Keratinocyte (primary cell): ENCODE measurements around the gene LYVE1. TPM values are rescaled to one million over a fixed set of nuclear protein-coding genes. Genes with fewer than 3 reads are reported as not detected.

Experiments
- DNase-seq: peaks from one replicate; pipeline ENCODE4 v3.0.0-alpha.2; 2011; ENCODE audit warnings: low read depth, missing footprints, low spot score
- FAIRE-seq: peaks from 2 replicates; lab custom pipeline; 2011; peaks lifted over from hg19 to GRCh38; lab: Jason Lieb, UNC
- H2AFZ ChIP-seq: 2 replicates; pipeline ENCODE4 v1.6.0; 2012; ENCODE audit warnings: low read length, control low read depth, inconsistent platforms; ENCODE audit not compliant: control insufficient read depth
- H3K27ac ChIP-seq: 2 replicates; pipeline ENCODE4 v1.5.1; 2011; ENCODE audit warnings: low read length; ENCODE audit not compliant: control insufficient read depth, insufficient read depth
- H3K27me3 ChIP-seq: 3 replicates; pipeline ENCODE4 v1.6.0; 2011; ENCODE audit warnings: low read length; ENCODE audit not compliant: control insufficient read depth, insufficient read depth; ENCODE audit errors: extremely low read depth
- H3K36me3 ChIP-seq, 2 experiments: 2 replicates in 1 of 2; 3 replicates in 1 of 2; pipeline ENCODE4 v1.5.1; 2011; ENCODE audit warnings: low read length in 2 of 2, mild to moderate bottlenecking in 1 of 2; ENCODE audit not compliant: control insufficient read depth in 2 of 2, insufficient read depth in 2 of 2; ENCODE audit errors: extremely low read depth in 1 of 2
- H3K4me1 ChIP-seq: 3 replicates; pipeline ENCODE4 v1.5.1; 2011; ENCODE audit warnings: low read length; ENCODE audit not compliant: control insufficient read depth, insufficient read depth; ENCODE audit errors: extremely low read depth
- H3K4me2 ChIP-seq: 3 replicates; pipeline ENCODE4 v1.6.0; 2011; ENCODE audit warnings: low read depth, low read length; ENCODE audit not compliant: control insufficient read depth, insufficient read depth; ENCODE audit errors: extremely low read depth
- H3K4me3 ChIP-seq, 3 experiments: fragments of 200-600 bp in 1 of 3; sonication (generic) in 1 of 3; 2 replicates in 2 of 3; 3 replicates in 1 of 3; pipeline ENCODE4 v1.5.1; 2011 to 2016; ENCODE audit warnings: low read length in 3 of 3, mild to moderate bottlenecking in 3 of 3, control low read depth in 2 of 3, inconsistent platforms in 1 of 3, low read depth in 1 of 3, mixed read lengths in 1 of 3, mixed run types in 1 of 3, moderate library complexity in 1 of 3; ENCODE audit not compliant: control insufficient read depth in 2 of 3, insufficient read depth in 2 of 3; ENCODE audit errors: extremely low read depth in 1 of 3
- H3K79me2 ChIP-seq: 2 replicates; pipeline ENCODE4 v1.6.0; 2012; ENCODE audit warnings: low read length; ENCODE audit not compliant: control insufficient read depth, insufficient read depth
- H3K9ac ChIP-seq: 3 replicates; pipeline ENCODE4 v1.6.0; 2011; ENCODE audit warnings: low read length; ENCODE audit not compliant: control insufficient read depth, insufficient read depth; ENCODE audit errors: extremely low read depth
- H3K9me1 ChIP-seq: 3 replicates; pipeline ENCODE4 v1.6.0; 2011; ENCODE audit warnings: low read length; ENCODE audit not compliant: control insufficient read depth, insufficient read depth; ENCODE audit errors: extremely low read depth
- H3K9me3 ChIP-seq: 2 replicates; pipeline ENCODE4 v1.5.1; 2012; ENCODE audit warnings: low read depth, low read length; ENCODE audit not compliant: control insufficient read depth
- H4K20me1 ChIP-seq: 3 replicates; pipeline ENCODE4 v1.6.0; 2011; ENCODE audit warnings: low read length; ENCODE audit not compliant: control insufficient read depth, insufficient read depth; ENCODE audit errors: extremely low read depth
- EZH2 ChIP-seq: IDR thresholded peaks from one replicate; pipeline ENCODE4 v1.6.1; 2012; ENCODE audit warnings: inconsistent platforms, mild to moderate bottlenecking, low read length, moderate library complexity
- dilution Hi-C: fragments of 300-500 bp; cut with MboI; formaldehyde crosslinking; loops from one replicate; pipeline ENCODE4 v1.7.0; 2020; ENCODE audit warnings: low sequenced_read_pairs; ENCODE audit not compliant: extremely low pct_ligation_motif_present
- polyA plus RNA-seq, 5 experiments: library from polyadenylated mRNA; depleted of rRNA in 3 of 5; stranded (reverse) in 3 of 5; stranded (forward) in 1 of 5; unstranded in 1 of 5; fragments of >200 nt; gene quantifications; 1 replicate in 1 of 5; 2 replicates in 3 of 5; 3 replicates in 1 of 5; pipeline versions ENCODE4 v1.2.1 to v1.2.3, GENCODE V29; 2011 to 2012; ENCODE audit warnings: missing spikeins in 2 of 5, low read depth in 1 of 5, low replicate concordance in 1 of 5
- TF ChIP-seq, protein P1 (sequence below), 3 experiments: IDR thresholded peaks in 1 of 3; conservative IDR thresholded peaks in 1 of 3; optimal IDR thresholded peaks in 1 of 3; 2 replicates in 2 of 3; 3 replicates in 1 of 3; pipeline versions ENCODE3 to v1.5.1; 2011; ENCODE audit warnings: low read length in 3 of 3, mild to moderate bottlenecking in 3 of 3, moderate library complexity in 2 of 3, control low read depth in 1 of 3, inconsistent platforms in 1 of 3; ENCODE audit not compliant: insufficient read depth in 2 of 3; ENCODE audit errors: extremely low read depth in 1 of 3

The LYVE1 gene
- polyA plus RNA-seq, 1 donor (not counting 4 experiments of a cell fraction or from before 2014, with no cell fraction given) = not detected

DNA sequence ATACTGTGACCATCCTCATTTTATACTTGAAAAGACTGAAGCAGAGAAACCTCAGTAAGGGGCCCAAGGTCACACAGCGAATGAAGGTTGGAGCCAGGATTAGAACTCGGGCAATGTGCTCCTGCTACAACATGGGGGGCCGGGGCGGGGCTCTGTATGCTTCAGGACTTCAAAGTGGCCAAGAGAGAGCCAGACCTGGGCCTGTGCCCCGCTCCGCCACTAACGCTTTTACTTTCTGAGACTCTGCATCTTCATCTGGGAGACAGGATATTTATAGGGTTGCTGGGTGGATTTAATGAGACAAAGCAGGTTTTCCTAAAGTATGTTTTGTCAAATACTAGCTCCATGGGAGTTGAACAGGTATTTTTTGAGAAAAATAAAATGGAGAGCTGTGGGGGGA is 33.9 kb upstream of the LYVE1 start:
- no peak overlapping the region for H3K4me2 ChIP-seq
- H3K27me3 ChIP-seq = no peaks in the 10 kb centered on the region
- no peak overlapping the region for H3K4me3 ChIP-seq
- TF ChIP-seq, protein P1, sequence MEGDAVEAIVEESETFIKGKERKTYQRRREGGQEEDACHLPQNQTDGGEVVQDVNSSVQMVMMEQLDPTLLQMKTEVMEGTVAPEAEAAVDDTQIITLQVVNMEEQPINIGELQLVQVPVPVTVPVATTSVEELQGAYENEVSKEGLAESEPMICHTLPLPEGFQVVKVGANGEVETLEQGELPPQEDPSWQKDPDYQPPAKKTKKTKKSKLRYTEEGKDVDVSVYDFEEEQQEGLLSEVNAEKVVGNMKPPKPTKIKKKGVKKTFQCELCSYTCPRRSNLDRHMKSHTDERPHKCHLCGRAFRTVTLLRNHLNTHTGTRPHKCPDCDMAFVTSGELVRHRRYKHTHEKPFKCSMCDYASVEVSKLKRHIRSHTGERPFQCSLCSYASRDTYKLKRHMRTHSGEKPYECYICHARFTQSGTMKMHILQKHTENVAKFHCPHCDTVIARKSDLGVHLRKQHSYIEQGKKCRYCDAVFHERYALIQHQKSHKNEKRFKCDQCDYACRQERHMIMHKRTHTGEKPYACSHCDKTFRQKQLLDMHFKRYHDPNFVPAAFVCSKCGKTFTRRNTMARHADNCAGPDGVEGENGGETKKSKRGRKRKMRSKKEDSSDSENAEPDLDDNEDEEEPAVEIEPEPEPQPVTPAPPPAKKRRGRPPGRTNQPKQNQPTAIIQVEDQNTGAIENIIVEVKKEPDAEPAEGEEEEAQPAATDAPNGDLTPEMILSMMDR (optimal IDR thresholded peaks at IDR 0.05 in 1 of 3, IDR thresholded peaks at IDR 0.05 in 1 of 3, conservative IDR thresholded peaks at IDR 0.05 in 1 of 3; ENCODE audit: extremely low read depth in 1 of 3, insufficient read depth in 2 of 3, low read length in 3 of 3) = no peak
- TF ChIP-seq EZH2 = no peak
- no peaks in the 10 kb centered on the region for H4K20me1 ChIP-seq
- DNase-seq = no peak
- H3K9me3 ChIP-seq = no peaks in the 10 kb centered on the region
- FAIRE-seq = no peak
- dilution Hi-C loops = no loop called here
- no peaks in the 10 kb centered on the region for H3K79me2 ChIP-seq
- H2AFZ ChIP-seq = no peak overlapping the region
- H3K36me3 ChIP-seq = no peaks in the 10 kb centered on the region
- no peak overlapping the region for H3K9ac ChIP-seq
- H3K4me1 ChIP-seq = peaks cover 30% of the 10 kb centered on the region
- no peaks in the 10 kb centered on the region for H3K9me1 ChIP-seq
- H3K27ac ChIP-seq = no peak overlapping the region

DNA sequence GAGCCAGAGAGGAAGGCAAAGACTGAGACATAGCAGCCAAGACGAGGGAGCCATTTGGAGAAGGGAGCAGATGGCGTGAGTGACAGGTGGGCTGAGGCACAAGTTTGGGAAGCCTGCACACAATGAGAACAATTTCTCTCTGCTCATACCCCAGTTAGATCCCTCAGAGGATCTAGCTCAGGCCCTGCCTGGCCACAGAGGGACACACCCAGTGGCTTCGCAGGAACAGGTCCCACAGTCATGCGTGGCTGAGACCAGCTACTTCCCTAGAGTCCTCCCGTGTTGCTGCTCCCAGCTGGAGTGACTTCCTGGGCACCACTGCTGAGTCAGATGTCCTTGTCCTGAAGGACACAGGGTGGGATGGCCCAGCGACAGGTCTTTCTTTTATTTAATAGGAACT is 33.4 kb upstream of the LYVE1 start:
- Histone ChIP-seq H3K9me3 (no peaks in the 10 kb centered on the region), H3K9ac (no peak overlapping the region), H3K4me2 (no peak overlapping the region), H3K27me3 (no peaks in the 10 kb centered on the region), H3K4me3 (no peak overlapping the region), H3K79me2 (no peaks in the 10 kb centered on the region), H3K27ac (no peak overlapping the region), H3K36me3 (no peaks in the 10 kb centered on the region), H2AFZ (no peak overlapping the region), H3K4me1 (peaks cover 29% of the 10 kb centered on the region), H3K9me1 (no peaks in the 10 kb centered on the region), H4K20me1 (no peaks in the 10 kb centered on the region)
- FAIRE-seq = no peak
- dilution Hi-C loops = no loop called here
- TF ChIP-seq EZH2 = no peak
- TF ChIP-seq, protein P1 (optimal IDR thresholded peaks at IDR 0.05 in 1 of 3, IDR thresholded peaks at IDR 0.05 in 1 of 3, conservative IDR thresholded peaks at IDR 0.05 in 1 of 3; ENCODE audit: extremely low read depth in 1 of 3, insufficient read depth in 2 of 3, low read length in 3 of 3) = no peak
- DNase-seq = no peak
